Placental epithelial cell (primary cell): ENCODE measurements around the gene GDF3. TPM values are rescaled to one million over a fixed set of nuclear protein-coding genes. Genes with fewer than 3 reads are reported as not detected.

ENCODE experiments used
- total RNA-seq: library from RNA; depleted of rRNA; stranded (reverse); fragments of >200 nt; gene quantifications from 2 replicates; pipeline ENCODE4 v1.2.3, GENCODE V29; 2012

Gene GDF3
- not detected in 2 replicates for total RNA-seq

DNA sequence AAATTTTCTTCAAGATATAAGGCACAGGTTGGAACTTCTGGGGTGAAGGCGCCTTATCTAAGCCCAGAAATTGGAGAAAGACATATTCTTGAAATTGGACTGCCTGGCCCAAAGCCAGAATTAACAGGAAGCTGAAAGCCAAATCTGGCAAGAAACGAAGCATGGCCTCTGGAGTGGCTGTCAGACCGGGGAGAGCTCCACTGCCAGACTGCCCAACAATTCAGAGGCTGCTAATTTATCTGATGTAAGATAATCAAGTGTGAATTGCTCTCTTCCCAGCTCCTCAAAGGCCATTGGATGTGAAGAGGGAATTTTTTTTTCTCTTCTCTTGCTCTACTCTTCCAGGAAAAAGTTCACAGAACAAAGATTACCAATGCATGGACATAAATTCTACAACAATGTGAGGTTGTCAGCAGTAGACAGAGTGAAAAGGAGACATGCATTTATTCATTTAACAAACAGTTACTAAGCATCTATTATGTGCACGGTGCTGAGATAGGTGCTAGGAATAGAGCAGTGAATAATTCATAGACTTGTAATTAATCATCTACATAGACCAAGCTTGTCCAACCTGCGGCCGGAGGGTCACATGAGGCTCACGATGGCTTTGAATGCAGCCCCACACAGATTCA, at the start of gene GDF3:
Gene GDF3, minus strand, starts transcription at position 210 of the 632 bp plus-strand sequence. Its CDS starts 47 bp downstream, at position 163.

GRCh38 chr12:7711133-7711532, 15.6 kb upstream of the GDF3 start, which contains the start of gene DPPA3:
DPPA3 (plus strand) TSS chr12:7711433; CDS start chr12:7711571, 138 bp downstream.

Other genes with a start within 250 kb of the GDF3 start
- not detected in 2 replicates for gene CD163, start 192.0 kb downstream of the GDF3 start, total RNA-seq
- not detected in 2 replicates for gene APOBEC1, start 29.9 kb downstream of the GDF3 start, total RNA-seq
- gene DPPA3, start 15.7 kb upstream of the GDF3 start, total RNA-seq = not detected in 2 replicates
- not detected in 2 replicates for gene CLEC4C, start 51.6 kb upstream of the GDF3 start, total RNA-seq
- not detected in 2 replicates for gene NANOGNB, start 69.4 kb upstream of the GDF3 start, total RNA-seq
- gene NANOG, start 93.6 kb upstream of the GDF3 start, total RNA-seq = under 0.01 and 0.11 TPM in 2 replicates
- not detected in 2 replicates for gene SLC2A14, start 177.1 kb upstream of the GDF3 start, total RNA-seq
- 19.3 and 21.2 TPM in 2 replicates for gene SLC2A3, start 240.4 kb upstream of the GDF3 start, total RNA-seq